ENCODE data around the gene STK38.

DNA sequence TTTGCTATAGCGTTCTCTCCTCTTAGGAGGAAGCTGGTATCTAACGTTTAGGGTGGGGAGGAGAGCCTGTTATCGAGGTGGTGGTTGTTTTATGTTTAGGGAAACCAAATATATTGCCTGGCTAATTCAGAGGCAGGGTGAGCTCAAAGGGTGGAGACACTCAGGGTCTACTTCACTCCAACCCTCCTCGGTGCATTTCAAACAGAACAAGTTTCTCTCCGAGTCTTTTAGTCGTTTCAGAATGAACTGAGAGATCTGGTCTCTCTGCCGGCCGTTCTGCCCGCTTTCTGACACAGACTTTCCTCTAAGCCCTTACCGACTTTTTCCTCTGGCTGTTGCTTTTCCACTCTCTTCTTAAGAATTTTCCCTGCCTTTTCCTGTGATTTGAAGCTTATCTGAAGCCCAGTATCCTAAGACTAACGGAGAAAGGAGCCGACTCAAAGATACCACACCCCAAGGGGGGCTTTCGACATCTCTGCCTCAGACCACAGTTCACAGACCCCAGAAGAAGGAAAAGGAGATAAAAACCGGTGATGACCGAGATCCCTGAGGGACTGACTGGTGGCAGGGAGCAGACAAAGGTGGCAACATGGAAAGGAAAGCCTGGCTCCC is 865 bp downstream of the STK38 start:
- TF ChIP-seq CTCF (IDR thresholded peaks at IDR 0.05) (no peak), POLR2A (IDR thresholded peaks at IDR 0.05) (no peak), POLR2AphosphoS5 (IDR thresholded peaks at IDR 0.05) (no peak), EP300 (IDR thresholded peaks at IDR 0.05) (no peak)
